PFSK-1 (cell line): Measurements from ENCODE around the gene C1S.

Source experiments
- POLR2AphosphoS5 ChIP-seq: IDR thresholded peaks from 2 replicates; pipeline ENCODE4 v1.6.1; 2012; ENCODE audit warnings: low read depth, mild to moderate bottlenecking, control low read depth, low read length, moderate library complexity
- TAF1 ChIP-seq: IDR thresholded peaks from 2 replicates; pipeline ENCODE4 v1.6.1; 2012; ENCODE audit warnings: low read length, control low read depth, borderline replicate concordance; ENCODE audit not compliant: insufficient read depth

GRCh38 chr12:7039403-7039802 is 21.1 kb upstream of the C1S start:
- no peak for TF ChIP-seq TAF1
- no peak for TF ChIP-seq POLR2AphosphoS5
